HG03442 (cell line): ENCODE measurements around the gene EHD2.
"Not testable (repeated sequence)": the region's sequence is repeated elsewhere in the genome, so short reads cannot be mapped to it uniquely, and the experiment has no call there.

Experiments
- ATAC-seq: cut with Tn5 transposase; IDR thresholded peaks from one replicate; pipeline ENCODE4 v1.9.1; 2021; ENCODE audit warnings: mild to moderate bottlenecking, moderate library complexity; ENCODE audit not compliant: unreplicated experiment

Gene EHD2

GRCh38 chr19:47713046-47714021, at the start of gene EHD2:
Gene EHD2 (plus strand): TSS chr19:47713422. CDS start chr19:47716613, 3,191 bp downstream.
- ATAC-seq = no peak

GRCh38 chr19:47663435-47663910, 49.7 kb upstream of the EHD2 start:
- no peak for ATAC-seq

DNA sequence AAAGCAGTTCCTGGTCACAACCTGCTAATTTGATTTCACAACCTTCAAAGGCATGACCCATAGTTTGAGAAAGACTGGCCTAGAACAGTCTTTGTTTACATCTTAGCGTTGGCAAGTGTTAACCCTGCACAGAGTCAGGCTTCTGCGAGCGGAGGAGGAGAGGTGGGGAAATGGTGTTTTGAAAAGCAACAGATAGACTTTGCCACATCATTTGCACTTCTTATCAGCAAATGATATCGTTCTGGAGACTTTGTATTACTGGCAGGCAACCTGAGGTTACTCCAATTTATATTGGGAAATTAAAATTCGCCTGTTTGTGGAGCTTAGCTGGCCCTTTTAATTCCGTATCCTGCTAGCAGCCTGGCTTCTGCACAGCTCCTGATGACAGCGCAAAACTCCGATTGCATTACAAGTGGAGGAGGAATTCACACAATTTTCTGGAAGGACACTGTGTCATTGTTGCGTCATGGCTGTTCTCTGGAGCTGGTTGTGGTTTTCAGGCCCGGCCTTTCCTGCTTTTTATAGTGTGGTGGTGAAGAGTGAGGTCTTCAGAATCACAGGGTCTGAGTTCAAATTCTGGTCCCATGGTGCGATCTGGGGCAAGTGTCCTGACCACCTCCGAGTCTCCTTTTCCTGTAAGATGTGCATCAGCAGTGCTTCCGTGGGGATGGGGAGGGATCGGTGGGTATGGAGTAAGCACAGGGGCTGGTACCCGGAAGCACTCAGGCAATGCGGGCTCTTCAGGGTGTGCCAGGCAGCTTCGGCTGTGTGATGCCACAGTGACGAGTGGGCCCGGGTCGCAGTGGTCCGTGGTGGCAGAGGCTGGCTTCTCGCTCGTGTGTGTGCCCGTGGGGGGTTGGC, 49.1 kb upstream of the EHD2 start:
- ATAC-seq = no peak

DNA sequence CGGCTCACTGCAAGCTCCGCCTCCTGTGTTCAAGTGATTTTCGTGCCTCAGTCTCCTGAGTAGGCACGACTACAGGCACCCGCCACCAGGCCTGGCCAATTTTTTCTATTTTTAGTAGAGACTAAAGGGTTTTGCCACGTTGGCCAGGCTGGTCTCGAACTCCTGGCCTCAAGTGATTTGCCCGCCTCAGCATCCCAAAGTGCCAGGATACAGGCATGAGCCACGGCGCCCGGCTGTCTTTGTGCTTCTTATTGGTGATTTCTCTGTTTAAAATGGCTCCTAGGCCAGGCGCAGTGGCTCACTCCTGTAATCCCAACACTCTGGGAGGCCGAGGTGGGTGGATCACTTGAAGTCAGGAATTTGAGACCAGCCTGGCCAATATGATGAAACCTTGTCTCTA, 44.7 kb upstream of the EHD2 start:
- ATAC-seq = not testable (repeated sequence)

DNA sequence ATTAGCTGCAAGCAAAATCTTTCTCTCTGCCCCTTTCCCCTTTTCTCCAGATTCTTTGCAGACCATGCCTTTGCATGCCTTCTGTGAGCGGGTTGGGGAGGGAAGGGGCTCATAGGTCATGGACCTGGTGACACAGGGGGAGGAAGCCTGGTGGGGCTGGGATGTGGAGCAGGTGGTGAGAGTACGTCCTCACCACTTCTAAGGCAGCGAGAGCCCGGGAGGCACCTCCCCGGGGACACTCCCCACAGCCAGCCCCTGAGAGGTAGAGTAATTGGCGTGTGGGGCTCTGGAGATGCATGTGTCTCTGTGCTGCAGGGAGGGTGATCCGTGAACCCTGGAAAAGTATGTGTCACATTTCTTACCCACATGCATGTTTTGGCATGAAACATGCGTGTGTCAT, 42.5 kb upstream of the EHD2 start:
- no peak for ATAC-seq

DNA sequence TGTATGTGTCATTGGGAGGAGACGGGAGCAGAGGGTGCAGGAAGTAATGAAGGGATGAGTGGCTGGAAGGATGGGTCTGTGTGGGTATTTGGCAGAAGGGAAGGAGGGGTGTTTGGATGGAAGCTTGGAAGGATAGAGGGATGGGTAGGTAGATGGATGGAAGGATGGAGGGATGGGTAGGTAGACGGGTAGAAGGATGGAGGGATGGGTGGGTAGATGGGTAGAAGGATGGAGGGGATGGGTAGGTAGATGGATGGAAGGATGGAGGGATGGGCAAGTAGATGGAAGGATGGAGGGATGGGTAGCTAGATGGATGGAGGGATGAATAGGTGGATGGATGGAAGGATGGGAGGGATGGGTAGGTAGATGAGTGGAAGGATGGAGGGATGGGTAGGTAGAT, 41.7 kb upstream of the EHD2 start:
- ATAC-seq = no peak

GRCh38 chr19:47673426-47673825, 39.8 kb upstream of the EHD2 start:
- no peak for ATAC-seq

GRCh38 chr19:47674548-47674947, 38.7 kb upstream of the EHD2 start:
- no peak for ATAC-seq

DNA sequence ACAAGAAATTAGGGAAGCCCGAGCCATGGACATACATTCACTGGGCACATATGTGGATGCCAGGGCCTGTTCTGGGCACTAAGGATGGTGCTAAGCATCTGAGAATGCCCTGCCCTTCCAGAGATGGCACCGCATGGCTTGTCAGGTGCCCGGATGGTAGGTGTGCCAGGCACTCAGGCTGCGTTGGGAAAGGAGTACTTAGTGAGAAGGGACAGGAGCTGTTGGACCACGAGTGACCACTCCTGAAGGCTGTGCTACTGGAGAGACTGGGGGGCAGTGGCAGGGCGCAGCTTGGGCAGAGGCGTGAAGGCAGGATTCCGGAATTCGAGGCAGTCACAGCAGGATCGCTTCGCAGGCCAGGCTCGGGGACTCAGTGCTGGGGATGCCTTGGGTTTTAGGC, 38.0 kb upstream of the EHD2 start:
- ATAC-seq = no peak

- no peak for ATAC-seq
Observed at GRCh38 chr19:47675859-47676258, 37.4 kb upstream of the EHD2 start.

DNA sequence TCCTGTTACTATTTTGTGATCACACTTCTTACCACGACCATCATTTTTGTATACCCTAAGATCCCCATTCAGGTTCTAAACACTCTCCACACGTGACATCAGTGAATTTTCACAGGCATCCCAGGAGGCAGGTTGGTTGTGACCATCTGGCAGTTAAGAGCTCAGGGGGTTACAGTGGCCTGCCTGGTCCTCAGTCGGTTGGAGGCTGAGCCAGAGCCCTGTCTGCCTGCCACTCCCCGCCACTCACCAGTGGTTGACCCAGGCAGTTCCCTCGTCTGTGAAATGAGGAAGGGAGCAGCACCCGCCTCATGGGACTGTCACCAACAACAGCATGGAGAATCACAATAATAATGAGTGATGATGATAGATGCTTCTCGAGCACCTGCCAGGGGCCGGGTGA, 36.4 kb upstream of the EHD2 start:
- no peak for ATAC-seq

DNA sequence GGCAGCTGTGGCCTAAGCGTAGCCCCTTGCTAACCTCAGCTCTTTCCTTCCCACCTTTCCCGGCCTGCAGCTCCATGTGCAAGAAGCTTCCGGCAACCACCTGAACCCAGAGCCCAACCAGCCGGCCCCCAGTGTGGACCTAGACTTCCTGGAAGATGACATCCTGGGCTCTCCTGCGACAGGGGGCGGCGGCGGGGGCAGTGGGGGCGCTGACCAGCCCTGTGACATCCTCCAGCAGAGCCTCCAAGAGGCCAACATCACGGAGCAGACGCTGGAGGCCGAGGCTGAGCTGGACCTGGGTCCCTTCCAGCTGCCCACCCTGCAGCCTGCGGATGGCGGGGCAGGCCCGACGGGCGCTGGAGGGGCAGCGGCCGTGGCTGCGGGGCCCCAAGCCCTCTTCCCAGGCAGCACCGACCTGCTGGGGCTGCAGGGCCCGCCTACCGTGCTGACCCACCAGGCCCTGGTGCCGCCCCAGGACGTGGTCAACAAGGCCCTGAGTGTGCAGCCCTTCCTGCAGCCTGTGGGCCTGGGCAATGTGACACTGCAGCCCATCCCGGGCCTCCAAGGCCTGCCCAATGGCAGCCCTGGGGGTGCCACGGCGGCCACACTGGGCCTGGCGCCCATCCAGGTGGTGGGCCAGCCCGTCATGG, 33.8 kb upstream of the EHD2 start:
- ATAC-seq = no peak

DNA sequence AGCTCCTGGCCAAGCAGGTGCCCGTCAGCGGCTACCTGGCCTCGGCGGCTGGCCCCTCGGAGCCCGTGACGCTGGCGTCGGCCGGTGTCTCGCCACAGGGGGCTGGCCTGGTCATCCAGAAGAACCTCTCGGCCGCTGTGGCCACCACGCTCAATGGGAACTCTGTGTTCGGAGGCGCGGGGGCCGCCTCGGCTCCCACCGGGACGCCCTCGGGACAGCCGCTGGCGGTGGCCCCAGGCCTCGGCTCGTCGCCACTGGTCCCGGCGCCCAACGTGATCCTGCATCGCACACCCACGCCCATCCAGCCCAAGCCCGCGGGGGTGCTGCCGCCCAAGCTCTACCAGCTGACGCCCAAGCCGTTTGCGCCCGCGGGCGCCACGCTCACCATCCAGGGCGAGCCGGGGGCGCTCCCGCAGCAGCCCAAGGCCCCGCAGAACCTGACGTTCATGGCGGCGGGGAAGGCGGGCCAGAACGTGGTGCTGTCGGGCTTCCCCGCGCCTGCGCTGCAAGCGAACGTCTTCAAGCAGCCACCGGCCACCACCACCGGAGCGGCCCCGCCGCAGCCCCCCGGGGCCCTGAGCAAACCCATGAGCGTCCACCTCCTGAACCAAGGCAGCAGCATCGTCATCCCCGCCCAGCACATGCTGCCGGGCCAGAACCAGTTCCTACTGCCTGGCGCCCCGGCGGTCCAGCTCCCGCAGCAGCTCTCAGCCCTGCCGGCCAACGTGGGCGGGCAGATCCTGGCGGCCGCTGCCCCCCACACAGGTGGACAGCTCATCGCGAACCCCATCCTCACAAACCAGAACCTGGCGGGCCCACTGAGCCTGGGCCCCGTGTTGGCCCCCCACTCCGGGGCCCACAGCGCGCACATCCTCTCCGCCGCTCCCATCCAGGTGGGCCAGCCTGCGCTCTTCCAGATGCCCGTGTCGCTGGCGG, 33.0 kb upstream of the EHD2 start:
- ATAC-seq = no peak

- ATAC-seq = no peak
Observed at GRCh38 chr19:47680858-47681332, 32.3 kb upstream of the EHD2 start.

GRCh38 chr19:47681388-47681787, 31.8 kb upstream of the EHD2 start:
- ATAC-seq = no peak

DNA sequence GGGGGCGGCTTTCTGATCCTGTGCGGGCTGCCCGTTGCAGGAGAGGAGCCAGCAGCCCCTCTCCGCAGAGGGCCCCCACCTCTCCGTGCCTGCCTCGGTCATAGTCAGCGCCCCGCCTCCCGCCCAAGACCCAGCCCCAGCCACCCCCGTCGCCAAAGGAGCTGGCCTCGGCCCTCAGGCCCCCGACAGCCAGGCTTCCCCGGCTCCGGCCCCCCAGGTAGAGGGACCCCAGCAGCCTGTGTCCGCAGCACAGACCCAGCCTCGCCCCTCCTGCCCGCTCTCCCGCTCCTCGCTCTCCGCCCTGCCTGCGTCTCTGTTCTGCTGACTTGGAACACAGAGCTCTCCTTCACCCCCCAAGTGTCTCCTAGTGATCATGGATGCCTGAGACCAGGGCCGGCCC, 31.3 kb upstream of the EHD2 start:
- no peak for ATAC-seq

- no peak for ATAC-seq
Observed at GRCh38 chr19:47682939-47683338, 30.3 kb upstream of the EHD2 start.

GRCh38 chr19:47686679-47687450, 26.4 kb upstream of the EHD2 start:
- no peak for ATAC-seq

GRCh38 chr19:47687906-47688305, 25.3 kb upstream of the EHD2 start:
- no peak for ATAC-seq
